Inferior parietal cortex (tissue), 1 donor: ENCODE measurements around the gene PSD.

ENCODE experiments used
- DNase-seq: peaks from one replicate; pipeline ENCODE4 v3.0.0-alpha.2; 2016; ENCODE audit errors: extremely low spot score

The PSD gene

GRCh38 chr10:102403115-102403514, 15.5 kb downstream of the PSD start:
- no peak for DNase-seq

- no peak for DNase-seq
These were observed 16.1 kb downstream of the PSD start for GRCh38 chr10:102402512-102402896.

GRCh38 chr10:102401735-102402511, 16.7 kb downstream of the PSD start:
- DNase-seq = no peak

- no peak for DNase-seq
These were observed 17.3 kb downstream of the PSD start for GRCh38 chr10:102401342-102401654.

GRCh38 chr10:102400598-102401341, 17.8 kb downstream of the PSD start:
- DNase-seq = no peak

- no peak for DNase-seq
These were observed 18.5 kb downstream of the PSD start for GRCh38 chr10:102400076-102400475.

GRCh38 chr10:102399217-102400021, 19.2 kb downstream of the PSD start:
- DNase-seq = peak; percentile 85

- DNase-seq = no peak
These were observed 20.2 kb downstream of the PSD start for GRCh38 chr10:102398172-102399020.

- DNase-seq = no peak
These were observed 21.1 kb downstream of the PSD start for GRCh38 chr10:102397222-102398171.

- DNase-seq = no peak
These were observed 21.8 kb downstream of the PSD start for GRCh38 chr10:102396730-102397151.

- DNase-seq = no peak
These were observed 22.3 kb downstream of the PSD start for GRCh38 chr10:102396317-102396650.

GRCh38 chr10:102395400-102396316, 22.9 kb downstream of the PSD start, which contains the start of gene NFKB2:
Gene NFKB2, plus strand, starts transcription at chr10:102395705. Its CDS starts 255 bp downstream, at chr10:102395960.
- peak; percentile 71 for DNase-seq

- no peak for DNase-seq
These were observed 23.7 kb downstream of the PSD start for GRCh38 chr10:102394801-102395399.

- DNase-seq = peak; percentile 80
These were observed 24.3 kb downstream of the PSD start for GRCh38 chr10:102394079-102394800.

GRCh38 chr10:102393411-102394078, 25.0 kb downstream of the PSD start:
- DNase-seq = no peak

- no peak for DNase-seq
These were observed 26.3 kb downstream of the PSD start for GRCh38 chr10:102392306-102392705.

GRCh38 chr10:102389894-102390293, 28.7 kb downstream of the PSD start:
- DNase-seq = no peak
